HG03457 (cell line): ENCODE data around the gene BLOC1S3.
A peak's percentile ranks its signal among the peaks of the same experiment; 100 is the strongest.

Experiments
- ATAC-seq: cut with Tn5 transposase; IDR thresholded peaks from one replicate; pipeline ENCODE4 v1.9.1; 2021; ENCODE audit warnings: moderate number of reproducible peaks; ENCODE audit not compliant: unreplicated experiment

BLOC1S3 gene, protein sequence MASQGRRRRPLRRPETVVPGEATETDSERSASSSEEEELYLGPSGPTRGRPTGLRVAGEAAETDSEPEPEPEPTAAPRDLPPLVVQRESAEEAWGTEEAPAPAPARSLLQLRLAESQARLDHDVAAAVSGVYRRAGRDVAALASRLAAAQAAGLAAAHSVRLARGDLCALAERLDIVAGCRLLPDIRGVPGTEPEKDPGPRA

DNA sequence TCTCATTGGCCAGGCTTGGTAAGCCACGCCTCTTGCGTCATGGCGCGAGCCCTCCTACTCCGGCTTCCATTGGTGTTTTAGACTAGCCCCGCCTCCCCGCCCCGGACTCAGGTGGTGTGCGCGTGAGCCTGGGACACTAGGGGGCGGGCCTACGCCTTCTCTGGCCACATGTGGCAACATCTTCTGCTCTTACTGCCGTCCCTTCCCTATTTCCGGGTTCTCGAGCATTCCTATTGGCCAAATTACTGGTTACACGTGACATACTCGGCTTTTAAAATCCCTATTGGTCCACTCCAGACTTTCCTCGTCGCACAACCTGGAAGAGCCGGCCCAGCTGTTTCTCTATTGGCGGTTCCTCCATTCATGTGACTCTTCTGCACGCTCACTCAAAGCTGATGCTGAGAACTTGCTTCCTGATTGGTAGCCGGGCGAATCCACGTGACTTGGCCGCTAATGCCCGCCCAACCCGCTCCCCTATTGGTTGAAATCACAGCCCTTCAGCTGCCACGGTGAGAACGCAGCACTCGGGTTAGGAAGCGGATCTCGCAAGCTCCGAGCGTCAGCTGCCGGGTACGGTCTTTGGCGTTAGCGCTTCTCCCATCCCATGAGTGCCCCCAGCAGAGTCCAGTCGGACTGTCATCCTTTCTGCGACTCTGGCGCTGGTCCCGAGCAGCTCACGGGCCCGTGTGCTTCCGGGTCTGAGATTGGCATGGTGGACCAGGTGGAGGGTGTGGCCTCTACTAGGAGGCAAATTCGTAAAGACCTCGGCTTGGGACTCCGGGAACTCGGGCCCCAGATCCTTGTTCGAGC, at the start of gene BLOC1S3:
Gene BLOC1S3 (plus strand): TSS at position 523 of the 810 bp plus-strand sequence. CDS start 513 bp downstream, outside the sequence.
- peak; percentile 70 for ATAC-seq

DNA sequence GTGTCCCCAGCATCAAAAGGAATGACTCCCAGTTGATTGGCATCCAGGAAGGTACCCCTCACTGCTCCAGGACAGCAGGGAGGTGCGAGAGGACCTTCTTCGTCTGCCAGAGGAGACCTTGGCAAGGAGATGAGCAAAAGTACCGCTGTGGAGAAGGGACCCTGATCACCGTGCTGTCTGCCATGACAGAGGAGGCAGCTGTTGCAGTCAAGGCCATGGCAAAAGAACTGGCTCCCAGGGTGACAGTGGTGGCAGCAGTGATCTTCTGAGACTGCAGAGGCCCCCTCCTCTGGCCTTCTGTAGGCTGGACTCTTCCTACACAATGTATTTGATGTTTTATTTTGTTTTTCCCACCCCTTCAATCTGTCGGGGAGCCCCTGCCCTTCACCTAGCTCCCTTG, 49.8 kb upstream of the BLOC1S3 start:
- ATAC-seq, result no peak

DNA sequence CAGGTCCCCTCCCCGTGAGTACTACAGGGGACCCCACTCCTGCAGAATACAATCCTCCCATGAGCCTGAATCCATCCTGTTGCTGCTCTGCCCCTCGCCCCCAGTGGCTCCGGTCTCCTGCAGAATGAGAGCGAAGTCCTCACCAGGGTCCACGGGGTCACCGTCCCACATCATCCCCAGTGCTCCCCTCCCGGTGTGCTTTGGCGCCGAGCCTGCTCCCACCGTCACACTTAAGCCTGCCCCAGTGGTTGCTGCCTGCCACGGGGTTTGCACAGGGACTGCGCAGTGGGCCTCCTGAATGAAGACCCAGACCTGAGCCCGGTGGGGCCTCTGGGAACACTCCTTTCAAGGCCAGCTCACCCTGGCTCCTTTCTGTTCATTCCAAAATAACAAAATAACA, 48.3 kb upstream of the BLOC1S3 start:
- ATAC-seq, result no peak

DNA sequence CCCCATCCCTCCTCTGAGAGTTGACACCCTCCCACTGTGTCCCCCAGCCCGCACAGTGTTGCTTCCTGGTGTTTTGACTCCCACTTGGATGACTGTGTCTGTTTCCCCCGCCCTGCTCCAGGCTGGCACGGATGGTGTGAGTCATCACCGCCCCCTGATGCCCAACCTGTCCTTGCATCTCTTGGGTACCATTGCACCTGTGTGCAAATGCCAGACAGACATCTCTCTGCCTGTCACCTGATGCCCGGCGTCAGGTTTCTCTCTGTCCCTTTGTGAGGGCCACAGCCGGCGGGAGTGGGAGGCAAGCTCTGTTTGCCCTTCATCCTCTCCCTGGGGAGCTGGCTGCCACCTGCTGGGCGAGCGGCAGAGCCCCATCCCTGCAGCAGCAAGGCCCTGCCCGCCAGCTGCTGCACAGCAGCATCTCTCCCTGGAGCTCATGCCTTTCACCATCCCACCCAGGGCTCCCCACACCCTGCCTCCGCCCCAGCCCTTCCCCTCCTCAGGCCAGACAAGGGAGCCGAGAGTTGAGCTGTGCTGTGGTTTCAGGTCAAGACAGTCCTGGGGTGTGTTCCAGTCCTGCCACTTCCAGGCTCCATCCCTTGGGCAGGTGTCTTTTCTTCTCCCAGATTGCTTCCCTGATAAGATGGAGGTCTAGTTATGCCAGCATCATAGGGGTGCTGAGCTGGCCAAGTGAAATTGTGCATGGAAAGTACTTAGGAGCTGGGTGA, 47.5 kb upstream of the BLOC1S3 start:
- ATAC-seq, result no peak

DNA sequence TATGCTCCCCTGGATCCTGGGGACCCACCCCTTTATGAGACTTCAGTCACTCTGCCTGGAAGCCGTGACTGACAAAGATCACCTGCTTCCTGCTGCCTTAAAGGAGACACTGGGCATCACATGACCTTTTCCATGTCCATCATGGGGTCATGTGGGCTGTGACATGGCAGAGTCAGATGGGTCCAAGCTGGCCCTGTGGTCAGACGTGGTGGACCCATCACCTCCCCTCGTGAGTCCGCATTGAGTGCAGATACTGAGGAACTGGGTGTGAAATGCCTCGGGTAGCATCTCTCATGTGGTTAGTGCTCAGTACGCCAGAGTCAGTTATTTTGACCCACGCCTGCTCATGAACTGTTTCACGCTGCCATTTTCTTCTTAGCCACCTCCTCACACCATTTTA, 44.9 kb upstream of the BLOC1S3 start:
- no peak for ATAC-seq

DNA sequence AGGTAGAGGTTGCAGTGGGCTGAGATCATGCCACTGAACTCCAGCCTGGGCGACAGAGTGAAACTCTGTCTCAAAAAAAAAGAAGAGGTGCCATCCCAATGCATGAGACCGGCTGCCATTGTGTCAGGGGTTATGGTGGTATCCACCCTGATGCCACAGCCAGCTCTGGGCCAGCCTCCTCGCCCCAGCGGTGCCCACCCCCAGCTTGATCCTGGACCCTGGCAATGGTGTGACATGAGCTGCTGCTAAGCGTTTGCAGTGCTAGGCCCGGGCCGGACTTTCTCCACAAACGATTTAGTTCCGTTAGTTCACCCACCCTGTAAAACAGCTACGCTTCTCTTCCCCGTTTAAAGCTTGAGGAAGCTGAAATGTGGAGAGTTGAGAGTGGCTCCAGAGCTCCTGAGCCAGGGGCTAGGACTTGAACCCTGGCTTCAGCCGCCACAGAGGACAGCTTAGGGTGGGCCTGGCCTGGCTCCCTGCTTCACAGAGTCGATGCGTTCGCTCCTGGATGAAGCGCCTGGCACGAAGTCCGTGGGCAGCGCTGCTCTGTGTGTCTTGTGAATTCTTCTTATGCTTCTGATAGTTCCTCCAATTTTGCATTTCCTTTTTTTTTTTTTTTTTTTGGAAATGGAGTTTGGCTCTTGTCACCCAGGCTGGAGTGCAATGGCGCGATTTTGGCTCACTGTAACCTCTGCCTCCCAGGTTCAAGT, 43.3 kb upstream of the BLOC1S3 start:
- ATAC-seq, result no peak

DNA sequence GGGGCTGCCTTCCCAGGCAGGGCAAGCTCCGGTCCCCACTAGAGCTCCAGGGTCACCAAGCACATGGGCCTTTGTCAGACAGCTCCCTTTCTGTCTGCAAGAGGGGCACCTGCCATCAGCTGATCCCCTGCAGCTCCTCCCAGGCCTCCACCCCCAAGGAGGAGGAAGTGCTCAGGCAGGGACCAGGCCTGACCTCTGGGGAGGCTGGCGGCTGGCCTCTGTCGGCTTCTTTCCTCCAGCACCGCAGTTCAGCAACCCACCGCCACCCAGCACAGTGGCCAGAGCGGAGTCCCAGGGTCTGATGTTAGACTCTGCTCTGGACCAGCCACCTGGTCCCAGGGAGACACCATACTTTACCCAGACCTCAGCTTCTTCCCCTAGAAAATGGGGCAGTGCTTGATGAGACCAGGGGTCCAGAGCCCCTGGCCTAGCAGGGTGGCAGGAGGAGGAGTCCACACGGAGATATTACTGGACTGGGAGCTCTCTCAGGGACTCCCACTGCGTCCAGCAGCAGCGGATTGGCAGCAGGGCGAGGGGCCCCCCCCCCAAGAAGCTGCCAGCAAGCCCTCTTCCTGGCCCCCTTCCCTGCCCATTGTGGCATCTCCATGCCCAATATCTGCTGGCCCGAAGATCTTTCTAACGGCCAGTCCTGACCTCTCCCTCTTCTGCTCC, 41.9 kb upstream of the BLOC1S3 start:
- ATAC-seq, result no peak

DNA sequence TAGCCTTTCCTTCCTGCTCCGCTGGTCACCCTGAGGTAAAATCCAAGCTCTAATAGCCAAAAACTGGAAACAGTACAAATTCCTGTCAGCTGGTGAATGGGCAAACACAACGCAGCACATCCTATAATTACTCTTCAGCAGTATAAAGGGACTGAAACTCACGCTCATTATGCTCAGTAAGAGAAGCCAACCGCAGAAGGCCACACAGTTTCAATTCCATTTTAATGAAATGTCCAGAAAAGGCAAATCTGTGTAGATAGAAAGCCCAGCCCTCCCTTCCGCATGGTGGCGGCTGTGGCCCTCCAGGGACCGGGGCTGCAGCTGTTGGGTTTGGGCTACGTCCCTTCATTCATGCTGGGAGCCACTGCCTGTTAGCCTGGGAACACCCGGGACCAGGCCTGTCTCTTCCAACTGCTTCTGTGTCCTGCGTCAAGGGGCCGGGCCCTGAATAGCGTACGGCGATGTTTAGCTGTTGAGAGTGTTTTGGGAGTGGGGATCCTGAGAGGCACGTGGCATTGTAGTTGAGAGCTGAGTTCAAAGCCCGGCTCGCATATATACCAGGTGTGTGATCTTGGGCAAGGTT, 41.3 kb upstream of the BLOC1S3 start:
- ATAC-seq, result no peak

DNA sequence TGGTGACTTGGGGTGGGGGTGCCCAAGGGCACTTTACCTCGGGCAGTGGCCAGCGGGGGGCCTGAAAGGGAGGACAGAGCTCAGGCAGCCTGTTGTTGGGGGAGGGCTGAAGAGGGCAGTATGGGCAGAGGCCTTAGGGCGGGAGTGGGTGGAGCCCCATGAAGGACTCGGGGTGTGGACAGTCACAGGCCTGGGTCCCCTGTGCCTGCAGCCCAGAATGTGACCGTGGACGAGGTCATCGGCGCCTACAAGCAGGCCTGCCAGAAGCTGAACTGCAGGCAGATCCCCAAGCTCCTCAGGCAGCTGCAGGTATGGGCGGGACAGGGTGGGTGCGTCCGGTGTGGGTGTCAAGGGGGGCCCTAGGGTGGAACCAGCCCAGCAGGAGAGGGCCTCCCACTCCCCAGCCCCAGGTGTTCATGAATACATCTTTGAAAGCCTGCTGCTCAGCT, 40.3 kb upstream of the BLOC1S3 start:
- no peak for ATAC-seq

DNA sequence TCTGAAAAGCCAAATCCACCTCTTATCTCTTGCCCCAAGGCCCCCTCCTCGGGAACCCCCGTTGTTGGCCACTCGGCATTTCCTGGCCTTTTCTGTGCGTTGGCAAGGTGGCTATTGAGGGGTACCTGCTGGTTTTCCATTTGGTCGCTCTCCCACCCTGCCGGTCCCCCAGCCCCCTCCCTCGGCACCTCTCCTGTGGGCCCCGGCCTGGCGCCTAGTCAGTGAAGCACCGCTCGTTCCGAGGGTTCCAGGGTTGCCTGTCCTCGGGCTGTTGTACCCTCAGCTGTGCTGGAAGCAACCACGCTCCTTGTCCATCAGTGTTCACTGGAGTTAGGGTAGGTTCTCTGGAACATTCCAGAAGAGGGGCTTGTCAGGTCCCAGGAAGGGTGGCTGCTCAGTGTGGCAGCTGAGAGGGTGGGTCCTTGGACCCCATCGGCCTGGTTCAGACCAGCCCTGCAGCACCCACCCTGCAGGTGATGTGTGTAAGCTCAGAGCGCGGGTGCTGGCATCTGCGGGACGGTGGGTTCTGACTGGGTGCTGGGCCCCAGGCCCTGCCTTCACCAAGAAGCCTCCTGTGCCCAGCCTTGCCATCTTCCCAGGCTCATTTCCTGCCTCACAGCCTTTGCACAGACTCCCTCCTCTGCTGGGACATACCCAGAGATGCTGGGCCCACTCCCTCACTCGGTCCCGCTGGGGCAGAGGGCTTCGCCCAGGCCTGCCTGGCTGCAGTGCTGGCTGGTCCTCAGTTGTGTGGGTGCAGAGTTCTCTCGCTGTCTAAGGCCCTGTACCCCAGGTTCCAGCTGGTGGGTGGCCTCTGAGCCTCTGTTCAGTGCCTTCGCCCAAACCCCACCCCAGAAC, 39.1 kb upstream of the BLOC1S3 start:
- no peak for ATAC-seq

DNA sequence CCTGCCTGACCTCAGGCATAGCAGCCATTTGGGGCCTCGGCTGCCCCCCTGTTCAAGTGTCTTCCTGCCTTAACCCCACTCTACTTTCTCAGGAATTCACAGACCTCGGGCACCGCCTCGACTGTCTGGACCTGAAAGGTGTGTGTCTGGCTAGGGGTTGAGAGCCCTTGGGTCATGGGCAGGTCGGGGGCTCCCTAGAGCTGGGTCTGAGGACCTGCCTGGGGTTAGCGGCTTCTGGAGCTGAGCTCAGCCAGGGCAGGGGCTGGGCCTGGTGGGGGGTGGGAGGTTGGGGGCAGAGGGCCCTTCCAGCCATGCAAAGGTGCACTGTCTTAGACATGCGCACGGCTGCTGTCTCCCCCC, 38.5 kb upstream of the BLOC1S3 start:
- no peak for ATAC-seq

DNA sequence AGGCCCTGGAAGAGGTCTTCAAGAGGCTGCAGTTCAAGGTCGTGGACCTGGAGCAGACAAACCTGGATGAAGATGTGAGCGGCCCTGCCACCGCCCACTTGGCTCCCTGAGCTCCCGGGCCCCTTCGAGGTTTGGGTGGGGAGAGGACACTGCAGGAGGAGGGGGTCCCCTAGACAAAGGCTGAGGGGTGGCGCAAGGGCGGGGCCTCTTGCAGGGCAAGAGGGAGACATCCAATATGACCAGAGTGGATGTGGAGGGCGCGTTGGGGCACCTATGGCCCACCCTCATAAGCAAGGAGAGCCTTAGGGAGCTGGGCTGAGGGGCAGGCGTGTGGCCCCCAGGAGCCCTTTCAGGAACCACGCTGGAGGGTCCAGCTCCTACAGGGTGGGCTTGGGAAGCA, 38.1 kb upstream of the BLOC1S3 start:
- no peak for ATAC-seq

DNA sequence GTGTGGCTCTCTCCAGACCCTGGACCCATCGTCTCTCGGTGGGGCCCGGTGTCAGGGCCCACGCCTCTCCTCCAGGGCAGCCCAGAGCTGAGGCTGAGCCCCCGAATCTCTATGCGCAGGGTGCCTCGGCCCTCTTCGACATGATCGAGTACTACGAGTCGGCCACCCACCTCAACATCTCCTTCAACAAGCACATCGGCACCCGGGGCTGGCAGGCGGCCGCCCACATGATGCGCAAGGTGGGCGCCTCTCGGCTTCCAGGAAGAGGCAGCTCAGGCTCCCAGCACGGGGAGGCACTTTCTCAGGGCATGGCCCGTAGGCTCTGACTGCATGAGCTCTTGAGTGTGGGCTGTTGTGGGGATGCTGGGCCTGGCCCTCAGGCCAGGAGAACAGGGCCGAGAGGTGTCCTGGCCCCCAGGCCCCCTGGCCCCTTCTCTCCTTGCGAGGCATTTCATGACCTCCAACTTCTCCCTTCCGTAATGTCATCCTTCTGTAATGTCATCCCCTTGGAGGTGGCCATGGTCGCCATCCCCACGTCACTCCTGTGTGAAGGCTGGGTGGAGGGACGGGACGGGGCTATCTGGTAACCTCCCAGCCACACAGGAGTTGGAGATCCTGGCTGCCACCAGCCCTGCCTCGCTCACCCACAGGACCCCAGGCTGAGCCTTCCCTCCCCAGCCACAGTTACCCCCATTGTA, 37.2 kb upstream of the BLOC1S3 start:
- ATAC-seq, result no peak

DNA sequence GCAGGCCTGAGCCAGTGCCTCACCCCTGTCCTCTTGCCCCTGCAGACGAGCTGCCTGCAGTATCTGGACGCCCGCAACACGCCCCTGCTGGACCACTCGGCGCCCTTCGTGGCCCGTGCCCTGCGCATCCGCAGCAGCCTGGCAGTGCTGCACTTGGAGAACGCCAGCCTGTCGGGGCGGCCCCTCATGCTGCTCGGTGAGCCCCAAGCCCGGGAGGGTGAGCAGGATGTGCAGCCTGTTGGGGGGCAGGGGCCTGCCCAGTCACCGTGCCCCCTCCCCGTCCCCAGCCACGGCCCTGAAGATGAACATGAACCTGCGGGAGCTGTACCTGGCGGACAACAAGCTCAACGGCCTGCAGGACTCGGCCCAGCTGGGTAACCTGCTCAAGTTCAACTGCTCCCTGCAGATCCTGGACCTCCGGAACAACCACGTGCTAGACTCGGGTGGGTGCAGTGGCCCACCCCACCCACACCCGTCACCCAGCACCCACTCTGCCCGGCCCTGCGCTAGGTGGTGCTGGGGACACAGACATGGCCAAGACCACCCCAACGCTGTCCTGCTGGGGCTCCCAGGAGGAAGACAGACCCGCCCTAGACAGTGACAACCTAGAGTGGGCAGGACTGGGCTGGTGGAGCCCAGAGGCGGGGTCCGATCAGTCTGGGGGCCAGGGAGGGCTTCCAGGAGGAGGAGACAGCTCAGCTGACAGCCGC, 36.4 kb upstream of the BLOC1S3 start:
- no peak for ATAC-seq

DNA sequence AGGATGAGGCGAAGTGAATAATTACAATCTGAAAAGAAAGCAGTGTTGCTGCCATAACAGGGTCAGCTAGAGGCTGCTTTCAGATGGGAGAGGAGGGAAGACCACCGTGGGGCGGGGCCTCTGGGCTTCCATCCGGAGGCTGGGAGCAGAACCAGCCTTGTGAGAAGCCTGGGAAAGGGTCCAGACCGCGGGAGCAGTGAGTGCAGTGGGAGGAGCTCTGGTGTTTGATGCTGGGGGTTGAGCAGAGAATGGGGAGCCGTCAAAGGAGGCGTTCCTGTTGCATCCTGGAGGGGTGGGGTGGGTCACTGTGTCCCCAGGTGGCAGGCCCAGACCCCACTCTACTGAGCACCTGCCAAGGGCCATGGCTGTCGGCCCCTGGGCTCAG, 35.9 kb upstream of the BLOC1S3 start:
- no peak for ATAC-seq

DNA sequence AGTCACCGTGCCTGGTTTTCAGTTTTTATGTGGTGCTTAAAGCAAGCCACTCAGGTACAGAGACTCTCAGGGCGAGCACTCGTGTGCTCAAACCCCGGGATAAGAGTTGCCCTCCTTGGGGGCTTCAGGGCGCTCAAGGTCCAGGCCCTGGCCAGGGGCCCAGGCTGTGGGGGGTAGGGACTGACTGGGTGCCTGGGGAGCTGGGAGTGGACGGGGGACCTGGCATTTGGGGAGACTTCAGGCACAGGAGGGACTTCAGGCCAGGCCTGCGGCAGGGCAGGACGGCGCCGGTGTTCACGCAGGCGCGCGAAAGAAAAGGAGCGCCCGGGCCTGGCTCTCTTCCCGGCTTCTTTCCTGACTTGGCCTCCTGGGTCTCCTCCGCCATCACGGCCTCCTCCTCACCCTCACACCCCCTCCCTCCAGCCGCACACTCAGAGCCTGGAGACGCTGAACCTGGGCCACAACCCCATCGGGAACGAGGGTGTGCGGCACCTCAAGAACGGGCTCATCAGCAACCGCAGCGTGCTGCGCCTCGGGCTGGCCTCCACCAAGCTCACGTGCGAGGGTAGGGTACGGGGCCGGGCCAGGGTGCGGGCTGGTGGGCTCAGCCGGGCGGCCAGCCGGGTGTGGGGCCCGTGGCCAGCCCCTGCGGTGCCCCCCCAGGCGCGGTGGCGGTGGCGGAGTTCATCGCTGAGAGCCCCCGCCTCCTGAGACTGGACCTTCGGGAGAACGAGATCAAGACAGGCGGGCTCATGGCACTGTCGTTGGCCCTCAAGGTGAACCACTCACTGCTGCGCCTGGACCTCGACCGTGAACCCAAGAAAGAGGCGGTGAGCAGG, 33.9 kb upstream of the BLOC1S3 start:
- ATAC-seq, result no peak
